ENCODE measurements around the gene NABP2.

DNA sequence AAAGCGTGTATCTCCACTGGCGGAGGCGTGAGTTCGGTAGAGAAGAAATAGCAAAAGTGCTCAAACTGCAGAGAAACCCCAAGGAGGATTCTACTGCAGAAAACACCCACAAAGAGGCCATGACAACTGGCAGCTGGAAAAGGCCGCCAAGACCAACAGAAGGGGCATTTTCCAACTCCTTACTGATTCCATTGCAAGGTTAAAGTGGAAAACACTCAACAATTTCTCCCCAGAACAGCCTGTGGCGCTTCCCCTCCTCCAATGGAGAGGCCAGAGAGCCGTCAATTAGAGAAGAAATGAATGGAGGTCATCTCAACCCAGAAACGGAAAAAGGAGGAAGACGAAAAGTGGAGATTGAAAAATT is 34.7 kb downstream of the NABP2 start:
- no peak for TF ChIP-seq POLR2A (IDR thresholded peaks at IDR 0.05)
- TF ChIP-seq CTCF (IDR thresholded peaks at IDR 0.05) = no peak
